ENCODE results near the gene SLC4A8.

GRCh38 chr12:51406859-51407258 is 17.8 kb upstream of the SLC4A8 start:
- TF ChIP-seq EZH2 (IDR thresholded peaks at IDR 0.05; ENCODE audit: low read length, unreplicated experiment) (no peak), CTCF (conservative IDR thresholded peaks at IDR 0.05; ENCODE audit: low read depth, low read length) (no peak), EZH2phosphoT487 (IDR thresholded peaks at IDR 0.05; ENCODE audit: borderline replicate concordance, low read length) (no peak)
